ENCODE data around the gene ZBTB44.

ZBTB44 gene

GRCh38 chr11:130181295-130182272, 133.1 kb downstream of the ZBTB44 start:
- no peak overlapping the region for H3K4me3 ChIP-seq (ENCODE audit: low read depth, low read length)
- in situ Hi-C loops (cut with HindIII; ENCODE audit: low sequenced_read_pairs): no loop called here
- TF ChIP-seq CTCF (IDR thresholded peaks at IDR 0.05; ENCODE audit: low read depth, low read length, missing control alignments): no peak
- DNase-seq (ENCODE audit: low read depth): no peak

GRCh38 chr11:130180896-130181294, 133.8 kb downstream of the ZBTB44 start:
- no peak for DNase-seq (ENCODE audit: low read depth)
- in situ Hi-C loops (cut with HindIII; ENCODE audit: low sequenced_read_pairs): no loop called here
- H3K4me3 ChIP-seq (ENCODE audit: low read depth, low read length): no peak overlapping the region
- TF ChIP-seq CTCF (IDR thresholded peaks at IDR 0.05; ENCODE audit: low read depth, low read length, missing control alignments): no peak

- no peak for DNase-seq (ENCODE audit: low read depth)
- TF ChIP-seq CTCF (IDR thresholded peaks at IDR 0.05; ENCODE audit: low read depth, low read length, missing control alignments): no peak
- in situ Hi-C loops (cut with HindIII; ENCODE audit: low sequenced_read_pairs): no loop called here
- no peak overlapping the region for H3K4me3 ChIP-seq (ENCODE audit: low read depth, low read length)
Measured at GRCh38 chr11:130180491-130180890, 134.2 kb downstream of the ZBTB44 start.

- TF ChIP-seq CTCF (IDR thresholded peaks at IDR 0.05; ENCODE audit: low read depth, low read length, missing control alignments): no peak
Measured at GRCh38 chr11:130179396-130180306, 135.1 kb downstream of the ZBTB44 start.

GRCh38 chr11:130178441-130179339, 136.0 kb downstream of the ZBTB44 start:
- no peak overlapping the region for H3K4me3 ChIP-seq (ENCODE audit: low read depth, low read length)
- in situ Hi-C loops (cut with HindIII; ENCODE audit: low sequenced_read_pairs): no loop called here
- DNase-seq (ENCODE audit: low read depth): no peak
- no peak for TF ChIP-seq CTCF (IDR thresholded peaks at IDR 0.05; ENCODE audit: low read depth, low read length, missing control alignments)

More at GRCh38 chr11:130179396-130180306, 135.1 kb downstream of the ZBTB44 start:
- in situ Hi-C loops (cut with HindIII; ENCODE audit: low sequenced_read_pairs): no loop called here
- H3K4me3 ChIP-seq (ENCODE audit: low read depth, low read length): no peak overlapping the region
- DNase-seq (ENCODE audit: low read depth): no peak

All from astrocyte of the cerebellum (primary cell).